ENCODE data around the gene ALPK3.

DNA sequence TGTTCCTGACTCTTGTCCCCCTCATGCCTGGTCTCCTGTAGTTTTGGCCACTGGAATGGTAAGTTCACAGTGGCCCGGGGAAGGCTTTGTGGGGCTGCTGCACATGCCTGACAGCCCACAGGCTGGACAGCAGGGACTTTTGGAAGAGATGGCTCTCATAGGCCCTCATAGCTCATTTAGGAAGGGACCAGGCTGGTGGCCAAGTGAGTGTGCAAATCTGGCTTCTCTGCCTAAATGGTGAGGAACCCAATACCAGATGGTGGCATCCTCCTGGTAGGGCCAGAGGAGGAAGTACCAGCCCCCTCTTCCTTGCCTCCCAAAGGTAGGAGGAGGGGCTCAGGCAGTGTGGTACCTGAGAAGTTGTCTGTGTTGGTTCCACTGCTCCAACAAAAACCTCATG lies 25.6 kb downstream of the ALPK3 start:
- TF ChIP-seq POLR2AphosphoS5 (IDR thresholded peaks at IDR 0.05; ENCODE audit: borderline replicate concordance, low read depth, low read length) = no peak
- TF ChIP-seq EZH2 (IDR thresholded peaks at IDR 0.05) = no peak
